Left renal cortex interstitium (tissue), 4 donors: ENCODE results near the gene SPATA25. TPM values are rescaled to one million over a fixed set of nuclear protein-coding genes. Genes with fewer than 3 reads are reported as not detected.

Experiments used
- DNase-seq, 4 donors: peaks; one replicate each; pipeline ENCODE4 v3.0.0-alpha.2; 2013; ENCODE audit warnings: low read depth in 4 of 4, low spot score in 2 of 4, missing footprints in 1 of 4
- polyA plus RNA-seq, 4 donors: library from polyadenylated mRNA; unstranded; fragments of 120-200 nt; gene quantifications; one replicate each; pipeline ENCODE4 v1.2.1, GENCODE V29; 2013; ENCODE audit not compliant: insufficient read length in 4 of 4

Gene SPATA25
- polyA plus RNA-seq, 4 donors: 2.6 to 7.4 (median 4.8) TPM

DNA sequence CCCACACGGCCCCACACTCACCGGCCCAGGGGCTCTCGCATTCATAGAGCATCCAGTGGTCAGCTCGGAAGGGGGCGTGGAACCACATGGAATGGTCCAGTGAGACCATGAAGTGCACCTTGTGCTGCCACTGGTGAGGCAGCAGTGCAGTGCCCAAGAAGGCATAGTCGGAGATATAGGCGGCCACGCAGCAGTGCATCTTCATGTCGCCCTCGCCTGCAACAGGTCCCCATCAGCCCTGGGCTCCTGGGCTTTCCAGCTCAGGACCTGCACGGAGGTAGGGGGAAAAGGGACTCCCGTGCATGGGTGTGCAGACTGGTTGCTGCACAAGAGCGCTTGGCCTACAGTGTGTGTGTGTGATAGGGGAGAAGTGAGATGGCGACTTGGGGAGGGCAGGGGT lies 43.9 kb downstream of the SPATA25 start:
- no peak for DNase-seq

- no peak for DNase-seq
Measured at GRCh38 chr20:45842169-45842812, 45.1 kb downstream of the SPATA25 start.

GRCh38 chr20:45841407-45842129 lies 45.9 kb downstream of the SPATA25 start:
- no peak for DNase-seq

DNA sequence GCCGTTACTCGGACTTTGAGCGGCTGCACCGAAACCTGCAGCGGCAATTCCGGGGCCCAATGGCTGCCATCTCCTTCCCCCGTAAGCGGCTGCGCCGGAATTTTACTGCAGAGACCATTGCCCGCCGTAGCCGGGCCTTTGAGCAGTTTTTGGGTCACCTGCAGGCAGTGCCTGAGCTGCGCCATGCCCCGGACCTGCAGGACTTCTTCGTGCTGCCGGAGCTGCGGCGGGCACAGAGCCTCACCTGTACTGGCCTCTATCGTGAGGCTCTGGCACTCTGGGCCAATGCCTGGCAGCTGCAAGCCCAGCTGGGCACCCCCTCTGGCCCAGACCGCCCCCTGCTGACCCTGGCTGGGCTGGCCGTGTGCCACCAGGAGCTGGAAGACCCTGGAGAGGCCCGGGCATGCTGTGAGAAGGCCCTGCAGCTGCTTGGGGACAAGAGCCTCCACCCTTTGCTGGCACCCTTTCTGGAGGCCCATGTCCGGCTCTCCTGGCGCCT lies 46.7 kb downstream of the SPATA25 start:
- no peak for DNase-seq

GRCh38 chr20:45836841-45837240 lies 50.6 kb downstream of the SPATA25 start:
- DNase-seq: no peak

Other genes with a start within 250 kb of the SPATA25 start
- under 1 TPM in 1 of 4 donors, not detected in 3; 0.27 TPM for gene WFDC11, start 217.4 kb downstream of the SPATA25 start, polyA plus RNA-seq
- gene WFDC13, start 185.6 kb downstream of the SPATA25 start, polyA plus RNA-seq: not detected
- gene WFDC10B, start 182.6 kb downstream of the SPATA25 start, polyA plus RNA-seq: not detected
- gene SPINT4, start 165.3 kb downstream of the SPATA25 start, polyA plus RNA-seq: not detected
- gene WFDC3, start 95.7 kb downstream of the SPATA25 start, polyA plus RNA-seq: 1 to 10 TPM; 1.0 to 2.2 (median 1.7) TPM
- gene DNTTIP1, start 95.7 kb downstream of the SPATA25 start, polyA plus RNA-seq: 10 to 100 TPM; 34.9 to 46.2 (median 39.1) TPM
- 10 to 100 TPM; 56.3 to 76.9 (median 67.4) TPM for gene UBE2C, start 75.0 kb downstream of the SPATA25 start, polyA plus RNA-seq
- gene TNNC2, start 60.3 kb downstream of the SPATA25 start, polyA plus RNA-seq: 1 to 10 TPM in 2 of 4 donors, under 1 TPM in 2; 0.32 to 1.4 (median 0.98) TPM
- 10 to 100 TPM; 11.3 to 22.4 (median 17.5) TPM for gene SNX21, start 53.8 kb downstream of the SPATA25 start, polyA plus RNA-seq
- gene ACOT8, start 30.2 kb downstream of the SPATA25 start, polyA plus RNA-seq: 10 to 100 TPM; 20.9 to 32.3 (median 26.7) TPM
- 1 to 10 TPM; 5.4 to 5.7 (median 5.6) TPM for gene ZSWIM3, start 30.0 kb downstream of the SPATA25 start, polyA plus RNA-seq
- 10 to 100 TPM; 13.3 to 18.5 (median 15.7) TPM for gene ZSWIM1, start 6.4 kb downstream of the SPATA25 start, polyA plus RNA-seq
- 10 to 100 TPM in 2 of 4 donors, 1 to 10 TPM in 2; 4.2 to 11.2 (median 9.3) TPM for gene NEURL2, start 3.6 kb upstream of the SPATA25 start, polyA plus RNA-seq
- gene CTSA, start 3.7 kb upstream of the SPATA25 start, polyA plus RNA-seq: 100 to 1,000 TPM; 112 to 176 (median 131) TPM
- gene PLTP, start 24.5 kb upstream of the SPATA25 start, polyA plus RNA-seq: 100 to 1,000 TPM; 122 to 170 (median 131) TPM
- 10 to 100 TPM; 43.3 to 57.8 (median 50.8) TPM for gene PCIF1, start 47.1 kb upstream of the SPATA25 start, polyA plus RNA-seq
- 10 to 100 TPM; 10.7 to 21.1 (median 14.2) TPM for gene ZNF335, start 84.6 kb upstream of the SPATA25 start, polyA plus RNA-seq
- gene MMP9, start 121.3 kb upstream of the SPATA25 start, polyA plus RNA-seq: under 1 TPM; 0.35 to 0.68 (median 0.43) TPM
- 1 to 10 TPM; 1.5 to 3.2 (median 1.7) TPM for gene SLC12A5, start 141.6 kb upstream of the SPATA25 start, polyA plus RNA-seq
- gene NCOA5, start 202.3 kb upstream of the SPATA25 start, polyA plus RNA-seq: 10 to 100 TPM; 53.7 to 62.9 (median 57.5) TPM
- gene CD40, start 230.7 kb upstream of the SPATA25 start, polyA plus RNA-seq: 1 to 10 TPM; 4.4 to 6.6 (median 6.0) TPM